ENCODE measurements around the gene LRRC28. TPM values are rescaled to one million over a fixed set of nuclear protein-coding genes. Genes with fewer than 3 reads are reported as not detected.
"Not testable (repeated sequence)": the region's sequence is repeated elsewhere in the genome, so short reads cannot be mapped to it uniquely, and the experiment has no call there.

LRRC28 gene
- total RNA-seq, 3 donors from 2014 or later = 24.3 to 52.2 (median 44.3) TPM

- intact Hi-C loops (cut with DNase I; ENCODE audit: low total_unique reads) = no loop called here
- no peaks in the 10 kb centered on the region for H3K4me1 ChIP-seq
- TF ChIP-seq POLR2A (IDR thresholded peaks at IDR 0.05) = no peak
- no peak for TF ChIP-seq POLR2AphosphoS5 (IDR thresholded peaks at IDR 0.05)
- TF ChIP-seq, protein P1, sequence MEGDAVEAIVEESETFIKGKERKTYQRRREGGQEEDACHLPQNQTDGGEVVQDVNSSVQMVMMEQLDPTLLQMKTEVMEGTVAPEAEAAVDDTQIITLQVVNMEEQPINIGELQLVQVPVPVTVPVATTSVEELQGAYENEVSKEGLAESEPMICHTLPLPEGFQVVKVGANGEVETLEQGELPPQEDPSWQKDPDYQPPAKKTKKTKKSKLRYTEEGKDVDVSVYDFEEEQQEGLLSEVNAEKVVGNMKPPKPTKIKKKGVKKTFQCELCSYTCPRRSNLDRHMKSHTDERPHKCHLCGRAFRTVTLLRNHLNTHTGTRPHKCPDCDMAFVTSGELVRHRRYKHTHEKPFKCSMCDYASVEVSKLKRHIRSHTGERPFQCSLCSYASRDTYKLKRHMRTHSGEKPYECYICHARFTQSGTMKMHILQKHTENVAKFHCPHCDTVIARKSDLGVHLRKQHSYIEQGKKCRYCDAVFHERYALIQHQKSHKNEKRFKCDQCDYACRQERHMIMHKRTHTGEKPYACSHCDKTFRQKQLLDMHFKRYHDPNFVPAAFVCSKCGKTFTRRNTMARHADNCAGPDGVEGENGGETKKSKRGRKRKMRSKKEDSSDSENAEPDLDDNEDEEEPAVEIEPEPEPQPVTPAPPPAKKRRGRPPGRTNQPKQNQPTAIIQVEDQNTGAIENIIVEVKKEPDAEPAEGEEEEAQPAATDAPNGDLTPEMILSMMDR (IDR thresholded peaks at IDR 0.05) = no peak
- no peak overlapping the region for H3K4me3 ChIP-seq
- H3K9me3 ChIP-seq = no peaks in the 10 kb centered on the region
- no peaks in the 10 kb centered on the region for H3K36me3 ChIP-seq
- no peak for DNase-seq (ENCODE audit: low spot score in 2 of 2)
- H3K27ac ChIP-seq = no peak overlapping the region
- H3K27me3 ChIP-seq = no peaks in the 10 kb centered on the region
Observed at GRCh38 chr15:99399061-99399460, 147.8 kb downstream of the LRRC28 start.

DNA sequence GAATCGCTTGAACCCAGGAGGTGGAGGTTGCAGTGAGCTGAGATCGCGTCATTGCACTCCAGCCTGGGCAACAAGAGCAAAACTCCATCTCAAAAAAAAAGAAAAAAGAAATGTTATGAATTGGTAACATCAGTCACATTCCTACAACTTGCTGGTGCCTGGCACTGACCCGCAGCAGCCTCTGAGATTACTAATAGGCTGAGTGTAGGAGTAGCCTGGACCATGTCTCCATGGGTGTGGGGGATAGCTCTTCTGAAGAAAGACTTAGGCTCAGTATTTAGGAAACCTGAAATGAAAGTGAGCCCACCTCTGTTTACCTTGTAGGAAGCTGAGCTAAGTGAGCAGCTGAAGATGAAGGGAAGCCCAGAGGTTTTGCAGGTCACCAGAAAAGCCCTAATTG lies 148.3 kb downstream of the LRRC28 start:
- Histone ChIP-seq H3K36me3 (no peaks in the 10 kb centered on the region), H3K27me3 (no peaks in the 10 kb centered on the region), H3K4me3 (no peak overlapping the region), H3K9me3 (no peaks in the 10 kb centered on the region), H3K27ac (no peak overlapping the region), H3K4me1 (no peaks in the 10 kb centered on the region)
- no peak for DNase-seq (ENCODE audit: low spot score in 2 of 2)
- intact Hi-C loops (cut with DNase I; ENCODE audit: low total_unique reads) = loop anchor here (5.0 kb wide), 2 partner anchors 687 to 1748 kb away; no protein-coding TSS in a partner anchor
- no peak for TF ChIP-seq POLR2AphosphoS5 (IDR thresholded peaks at IDR 0.05)
- TF ChIP-seq, protein P1 (IDR thresholded peaks at IDR 0.05) = no peak
- TF ChIP-seq POLR2A (IDR thresholded peaks at IDR 0.05) = no peak

GRCh38 chr15:99401216-99401615 lies 149.9 kb downstream of the LRRC28 start:
- H3K4me3 ChIP-seq; H3K27me3 ChIP-seq; H3K36me3 ChIP-seq; H3K4me1 ChIP-seq; H3K9me3 ChIP-seq; DNase-seq (ENCODE audit: low spot score in 2 of 2); H3K27ac ChIP-seq: not testable (repeated sequence)
- intact Hi-C loops (cut with DNase I; ENCODE audit: low total_unique reads) = loop anchor here (5.0 kb wide), 2 partner anchors 689 to 1746 kb away; no protein-coding TSS in a partner anchor

- Histone ChIP-seq H3K27me3 (no peaks in the 10 kb centered on the region), H3K27ac (peak overlapping the region in 1 of 2 donors; percentile 29), H3K4me3 (no peak overlapping the region), H3K9me3 (no peaks in the 10 kb centered on the region), H3K4me1 (no peaks in the 10 kb centered on the region), H3K36me3 (no peaks in the 10 kb centered on the region)
- DNase-seq (ENCODE audit: low spot score in 2 of 2) = no peak
- TF ChIP-seq, protein P1 (IDR thresholded peaks at IDR 0.05) = no peak
- no peak for TF ChIP-seq POLR2A (IDR thresholded peaks at IDR 0.05)
- TF ChIP-seq POLR2AphosphoS5 (IDR thresholded peaks at IDR 0.05) = no peak
- intact Hi-C loops (cut with DNase I; ENCODE audit: low total_unique reads) = loop anchor here (5.0 kb wide), 2 partner anchors 690 to 1745 kb away; no protein-coding TSS in a partner anchor
Observed at GRCh38 chr15:99402014-99402729, 150.9 kb downstream of the LRRC28 start.

GRCh38 chr15:99403597-99403996 lies 152.3 kb downstream of the LRRC28 start:
- intact Hi-C loops (cut with DNase I; ENCODE audit: low total_unique reads) = loop anchor here (5.0 kb wide), 2 partner anchors 691 to 1744 kb away; no protein-coding TSS in a partner anchor
- no peaks in the 10 kb centered on the region for H3K9me3 ChIP-seq
- peaks cover 0 to 7% of the 10 kb centered on the region in 2 donors for H3K4me1 ChIP-seq
- H3K36me3 ChIP-seq = no peaks in the 10 kb centered on the region
- no peak overlapping the region for H3K27ac ChIP-seq
- no peaks in the 10 kb centered on the region for H3K27me3 ChIP-seq
- DNase-seq (ENCODE audit: low spot score in 2 of 2) = no peak
- TF ChIP-seq, protein P1 (IDR thresholded peaks at IDR 0.05) = no peak
- TF ChIP-seq POLR2AphosphoS5 (IDR thresholded peaks at IDR 0.05) = no peak
- TF ChIP-seq POLR2A (IDR thresholded peaks at IDR 0.05) = no peak
- H3K4me3 ChIP-seq = no peak overlapping the region

Measured in breast epithelium (tissue), 4 donors.